ENCODE data around the gene WDR93.
"Not testable (repeated sequence)": the region's sequence is repeated elsewhere in the genome, so short reads cannot be mapped to it uniquely, and the experiment has no call there.

Gene WDR93

GRCh38 chr15:89664441-89665350 is 25.9 kb upstream of the WDR93 start:
- DNase-seq = no peak

GRCh38 chr15:89665449-89666181 is 25.0 kb upstream of the WDR93 start:
- no peak for DNase-seq

- DNase-seq = no peak
Observed at GRCh38 chr15:89666184-89666857, 24.3 kb upstream of the WDR93 start.

- DNase-seq = no peak
Observed at GRCh38 chr15:89666858-89667705, 23.5 kb upstream of the WDR93 start.

GRCh38 chr15:89667706-89667960 is 23.0 kb upstream of the WDR93 start:
- no peak for DNase-seq

- no peak for DNase-seq
Observed at GRCh38 chr15:89668171-89668570, 22.4 kb upstream of the WDR93 start.

GRCh38 chr15:89669309-89669865 is 21.2 kb upstream of the WDR93 start:
- DNase-seq = no peak

- DNase-seq = no peak
Observed at GRCh38 chr15:89669941-89670340, 20.7 kb upstream of the WDR93 start.

GRCh38 chr15:89670971-89671560 is 19.5 kb upstream of the WDR93 start:
- DNase-seq = no peak

GRCh38 chr15:89671687-89672086 is 18.9 kb upstream of the WDR93 start:
- DNase-seq = no peak

GRCh38 chr15:89672221-89673164 is 18.1 kb upstream of the WDR93 start:
- DNase-seq = no peak

- DNase-seq = no peak
Observed at GRCh38 chr15:89673165-89673512, 17.5 kb upstream of the WDR93 start.

GRCh38 chr15:89674526-89674925 is 16.1 kb upstream of the WDR93 start:
- no peak for DNase-seq

- no peak for DNase-seq
Observed at GRCh38 chr15:89675606-89676005, 15.0 kb upstream of the WDR93 start.

GRCh38 chr15:89677381-89677780 is 13.2 kb upstream of the WDR93 start:
- no peak for DNase-seq

- no peak for DNase-seq
Observed at GRCh38 chr15:89679212-89679611, 11.4 kb upstream of the WDR93 start, which contains the start of gene PLIN1. PLIN1 (minus strand) TSS chr15:89679367; CDS start chr15:89677489, 1,878 bp downstream.

GRCh38 chr15:89680282-89680873 is 10.2 kb upstream of the WDR93 start:
- no peak for DNase-seq

- no peak for DNase-seq
Observed at GRCh38 chr15:89681146-89681545, 9.5 kb upstream of the WDR93 start.

GRCh38 chr15:89685995-89686394 is 4.6 kb upstream of the WDR93 start:
- DNase-seq = no peak

GRCh38 chr15:89686522-89686921 is 4.1 kb upstream of the WDR93 start:
- DNase-seq = no peak

- DNase-seq = not testable (repeated sequence)
Observed at GRCh38 chr15:89689930-89690275, 708 bp upstream of the WDR93 start.

All from CD4-positive, alpha-beta T cell treated with Interleukin-4 for 1 hour (primary cell).